ENCODE data around the gene MTMR10. TPM values are rescaled to one million over a fixed set of nuclear protein-coding genes. Genes with fewer than 3 reads are reported as not detected.

MTMR10 gene
- total RNA-seq, 1 donor from 2014 or later = 36.2 TPM

- ATAC-seq = no peak
These were observed 65.7 kb downstream of the MTMR10 start for GRCh38 chr15:30925686-30926085.

GRCh38 chr15:30924353-30924752 is 67.1 kb downstream of the MTMR10 start:
- H3K4me3 ChIP-seq = no peak overlapping the region
- ATAC-seq (no peak), DNase-seq (no peak)
- H3K27ac ChIP-seq = no peak overlapping the region
- intact Hi-C loops (cut with DNase I) = no loop called here
- peaks cover 92% of the 10 kb centered on the region for H3K36me3 ChIP-seq
- no peak for TF ChIP-seq CTCF (IDR thresholded peaks at IDR 0.05)
- H3K9me3 ChIP-seq = no peaks in the 10 kb centered on the region
- no peaks in the 10 kb centered on the region for H3K4me1 ChIP-seq
- H3K27me3 ChIP-seq = no peaks in the 10 kb centered on the region

More at GRCh38 chr15:30925686-30926085, 65.7 kb downstream of the MTMR10 start:
- Histone ChIP-seq H3K27ac (no peak overlapping the region), H3K4me1 (no peaks in the 10 kb centered on the region), H3K36me3 (peaks cover 88% of the 10 kb centered on the region), H3K9me3 (no peaks in the 10 kb centered on the region), H3K4me3 (no peak overlapping the region), H3K27me3 (no peaks in the 10 kb centered on the region)
- no peak for DNase-seq
- intact Hi-C loops (cut with DNase I) = no loop called here
- no peak for TF ChIP-seq CTCF (IDR thresholded peaks at IDR 0.05)

- DNase-seq (no peak), ATAC-seq (no peak)
- no peaks in the 10 kb centered on the region for H3K9me3 ChIP-seq
- intact Hi-C loops (cut with DNase I) = no loop called here
- TF ChIP-seq CTCF (IDR thresholded peaks at IDR 0.05) = no peak
- H3K27ac ChIP-seq = no peak overlapping the region
- no peaks in the 10 kb centered on the region for H3K27me3 ChIP-seq
- peaks cover 91% of the 10 kb centered on the region for H3K36me3 ChIP-seq
- no peak overlapping the region for H3K4me3 ChIP-seq
- no peaks in the 10 kb centered on the region for H3K4me1 ChIP-seq
These were observed 68.0 kb downstream of the MTMR10 start for GRCh38 chr15:30923429-30923828.

- intact Hi-C loops (cut with DNase I) = no loop called here
- H3K4me1 ChIP-seq = no peaks in the 10 kb centered on the region
- no peaks in the 10 kb centered on the region for H3K9me3 ChIP-seq
- H3K27me3 ChIP-seq = no peaks in the 10 kb centered on the region
- ATAC-seq = no peak
- DNase-seq = no peak
- TF ChIP-seq CTCF (IDR thresholded peaks at IDR 0.05) = no peak
- H3K4me3 ChIP-seq = no peak overlapping the region
- H3K36me3 ChIP-seq = peaks cover 96% of the 10 kb centered on the region
- no peak overlapping the region for H3K27ac ChIP-seq
These were observed 68.7 kb downstream of the MTMR10 start for GRCh38 chr15:30922480-30923311.

- DNase-seq (no peak), ATAC-seq (no peak)
- Histone ChIP-seq H3K27ac (no peak overlapping the region), H3K4me3 (no peak overlapping the region), H3K9me3 (no peaks in the 10 kb centered on the region), H3K27me3 (no peaks in the 10 kb centered on the region), H3K4me1 (no peaks in the 10 kb centered on the region), H3K36me3 (peaks cover 96% of the 10 kb centered on the region)
- no peak for TF ChIP-seq CTCF (IDR thresholded peaks at IDR 0.05)
- intact Hi-C loops (cut with DNase I) = no loop called here
These were observed 69.5 kb downstream of the MTMR10 start for GRCh38 chr15:30921781-30922479.

Measured in upper lobe of right lung (tissue), 1 donor.